NCI-H2029 treated with DMSO at 0.1 percent for 48 hours (cell line): ENCODE measurements around the gene ANAPC2.
"Not testable (repeated sequence)": the region's sequence is repeated elsewhere in the genome, so short reads cannot be mapped to it uniquely, and the experiment has no call there.

Experiments
- DNase-seq: peaks from one replicate; lab custom pipeline; 2025; lab: John Stamatoyannopoulos, UW

Gene ANAPC2

GRCh38 chr9:137145731-137146526 is 42.4 kb downstream of the ANAPC2 start:
- DNase-seq, result no peak

GRCh38 chr9:137143459-137143858 is 44.9 kb downstream of the ANAPC2 start:
- no peak for DNase-seq

- DNase-seq, result no peak
Observed at GRCh38 chr9:137141976-137142936, 46.1 kb downstream of the ANAPC2 start.

GRCh38 chr9:137141050-137141810 is 47.1 kb downstream of the ANAPC2 start:
- no peak for DNase-seq

GRCh38 chr9:137140151-137141012 is 48.0 kb downstream of the ANAPC2 start:
- DNase-seq, result no peak

- DNase-seq, result no peak
Observed at GRCh38 chr9:137139468-137140150, 48.8 kb downstream of the ANAPC2 start.

- no peak for DNase-seq
Observed at GRCh38 chr9:137138722-137139467, 49.5 kb downstream of the ANAPC2 start, which contains the start of gene GRIN1. GRIN1 (plus strand) TSS chr9:137139154; CDS start chr9:137139487, 333 bp downstream.

GRCh38 chr9:137138058-137138721 is 50.2 kb downstream of the ANAPC2 start:
- no peak for DNase-seq

GRCh38 chr9:137136881-137137607 is 51.3 kb downstream of the ANAPC2 start:
- DNase-seq, result no peak

- DNase-seq, result no peak
Observed at GRCh38 chr9:137136261-137136880, 52.0 kb downstream of the ANAPC2 start.

- not testable (repeated sequence) for DNase-seq
Observed at GRCh38 chr9:137135154-137135553, 53.2 kb downstream of the ANAPC2 start.

- DNase-seq, result no peak
Observed at GRCh38 chr9:137134191-137134590, 54.2 kb downstream of the ANAPC2 start.

GRCh38 chr9:137130176-137130755 is 58.1 kb downstream of the ANAPC2 start:
- DNase-seq, result no peak

- DNase-seq, result peak; percentile 54
Observed at GRCh38 chr9:137129456-137130175, 58.7 kb downstream of the ANAPC2 start.

- DNase-seq, result no peak
Observed at GRCh38 chr9:137128862-137129455, 59.4 kb downstream of the ANAPC2 start.

- no peak for DNase-seq
Observed at GRCh38 chr9:137128158-137128861, 60.0 kb downstream of the ANAPC2 start.
